Prostate gland (tissue), 2 donors: ENCODE data around the gene POP7.

ENCODE experiments used
- POLR2AphosphoS5 ChIP-seq: sonication (generic); formaldehyde crosslinking; IDR thresholded peaks from one replicate; pipeline ENCODE4 v1.6.1; 2017; ENCODE audit warnings: antibody characterized with exemption
- TF ChIP-seq, protein P1 (sequence below), 4 experiments: fragments of 200-600 bp in 2 of 4; fragments of 450-650 bp in 2 of 4; sonication (generic) in 2 of 4; IDR thresholded peaks; 1 replicate in 3 of 4; 2 replicates in 1 of 4; pipeline ENCODE4 v1.5.1; 2016 to 2019; ENCODE audit warnings: antibody characterized with exemption in 4 of 4, mild to moderate bottlenecking in 2 of 4, moderate library complexity in 2 of 4

DNA sequence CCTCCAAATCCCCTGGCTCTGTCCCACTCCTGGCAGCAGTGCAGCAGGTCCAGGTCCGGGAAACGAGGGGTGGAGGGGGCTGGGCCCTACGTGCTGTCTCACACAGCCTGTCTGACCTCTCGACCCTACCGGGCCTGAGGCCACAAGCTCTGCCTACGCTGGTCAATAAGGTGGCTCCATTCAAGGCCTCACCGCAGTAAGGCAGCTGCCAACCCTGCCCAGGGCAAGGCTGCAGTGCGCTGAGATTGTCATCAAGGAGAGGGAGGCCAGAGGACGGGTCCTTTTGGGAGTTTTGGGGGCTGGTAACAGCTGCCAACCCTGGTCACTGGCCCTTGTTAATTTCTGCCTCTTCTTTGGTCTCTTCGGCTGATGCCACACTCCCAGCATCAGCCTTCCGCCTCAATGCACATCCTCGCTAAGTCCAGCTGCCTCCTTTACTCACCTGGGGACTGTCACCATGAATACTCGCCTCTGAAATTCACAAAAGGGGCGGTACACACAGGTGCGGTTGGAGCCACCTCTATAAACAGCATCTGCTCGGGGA lies 17.9 kb downstream of the POP7 start:
- no peak for TF ChIP-seq POLR2AphosphoS5
- TF ChIP-seq, protein P1, sequence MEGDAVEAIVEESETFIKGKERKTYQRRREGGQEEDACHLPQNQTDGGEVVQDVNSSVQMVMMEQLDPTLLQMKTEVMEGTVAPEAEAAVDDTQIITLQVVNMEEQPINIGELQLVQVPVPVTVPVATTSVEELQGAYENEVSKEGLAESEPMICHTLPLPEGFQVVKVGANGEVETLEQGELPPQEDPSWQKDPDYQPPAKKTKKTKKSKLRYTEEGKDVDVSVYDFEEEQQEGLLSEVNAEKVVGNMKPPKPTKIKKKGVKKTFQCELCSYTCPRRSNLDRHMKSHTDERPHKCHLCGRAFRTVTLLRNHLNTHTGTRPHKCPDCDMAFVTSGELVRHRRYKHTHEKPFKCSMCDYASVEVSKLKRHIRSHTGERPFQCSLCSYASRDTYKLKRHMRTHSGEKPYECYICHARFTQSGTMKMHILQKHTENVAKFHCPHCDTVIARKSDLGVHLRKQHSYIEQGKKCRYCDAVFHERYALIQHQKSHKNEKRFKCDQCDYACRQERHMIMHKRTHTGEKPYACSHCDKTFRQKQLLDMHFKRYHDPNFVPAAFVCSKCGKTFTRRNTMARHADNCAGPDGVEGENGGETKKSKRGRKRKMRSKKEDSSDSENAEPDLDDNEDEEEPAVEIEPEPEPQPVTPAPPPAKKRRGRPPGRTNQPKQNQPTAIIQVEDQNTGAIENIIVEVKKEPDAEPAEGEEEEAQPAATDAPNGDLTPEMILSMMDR (IDR thresholded peaks at IDR 0.05) = no peak
